ENCODE data around the gene EEPD1.

Gene EEPD1

GRCh38 chr7:36175886-36176285 is 22.8 kb downstream of the EEPD1 start (continued):
- no peak for TF ChIP-seq ZNF391 (tag by site-specific recombination; IDR thresholded peaks at IDR 0.05; ENCODE audit: borderline replicate concordance, low read depth)
- TF ChIP-seq PBX3 (CRISPR knock-in tag; IDR thresholded peaks at IDR 0.05), result no peak
- no peak for TF ChIP-seq SP3 (tag by site-specific recombination; IDR thresholded peaks at IDR 0.05)
- no peak for TF ChIP-seq YY1 (tag by site-specific recombination; IDR thresholded peaks at IDR 0.05)
- TF ChIP-seq ZNF175 (tag by site-specific recombination; IDR thresholded peaks at IDR 0.05), result no peak
- TF ChIP-seq ZNF341 (tag by site-specific recombination; IDR thresholded peaks at IDR 0.05; ENCODE audit: low read depth), result no peak
- no peak for TF ChIP-seq GLIS1 (tag by site-specific recombination; IDR thresholded peaks at IDR 0.05)

- Histone ChIP-seq H3K4me3 (ENCODE audit: low read depth, low read length) (no peak overlapping the region), H3K27ac (ENCODE audit: extremely low read depth, low read depth, low read length) (no peak overlapping the region), H3K9me3 (ENCODE audit: control insufficient read depth, insufficient read depth, low read depth, low read length) (no peaks in the 10 kb centered on the region), H3K4me1 (ENCODE audit: control insufficient read depth, insufficient read depth, low read length) (no peaks in the 10 kb centered on the region), H3K36me3 (ENCODE audit: control insufficient read depth in 2 of 2, insufficient read depth in 1 of 2, low read length in 2 of 2) (no peaks in the 10 kb centered on the region)
- TF ChIP-seq ZNF544 (tag by site-specific recombination; IDR thresholded peaks at IDR 0.05), result no peak
- no peak for TF ChIP-seq EGR2 (tag by site-specific recombination; IDR thresholded peaks at IDR 0.05; ENCODE audit: low read depth)
- TF ChIP-seq ZNF580 (tag by site-specific recombination; IDR thresholded peaks at IDR 0.05), result no peak
- TF ChIP-seq ZNF248 (tag by site-specific recombination; IDR thresholded peaks at IDR 0.05), result no peak
- TF ChIP-seq MYNN (tag by site-specific recombination; IDR thresholded peaks at IDR 0.05; ENCODE audit: borderline replicate concordance), result no peak
- TF ChIP-seq ZSCAN5A (tag by site-specific recombination; IDR thresholded peaks at IDR 0.05), result no peak
- TF ChIP-seq ZNF530 (tag by site-specific recombination; IDR thresholded peaks at IDR 0.05; ENCODE audit: low read depth), result no peak
- no peak for TF ChIP-seq PRDM4 (tag by site-specific recombination; IDR thresholded peaks at IDR 0.05)
- CTCF ChIA-PET, result no interaction called here
- POLR2A ChIA-PET, result no interaction called here
Observed at GRCh38 chr7:36176697-36177096, 23.6 kb downstream of the EEPD1 start.

GRCh38 chr7:36180121-36180520 is 27.1 kb downstream of the EEPD1 start:
- H3K27ac ChIP-seq (ENCODE audit: extremely low read depth, low read depth, low read length), result no peak overlapping the region
- H3K4me3 ChIP-seq (ENCODE audit: low read depth, low read length), result no peak overlapping the region
- no peaks in the 10 kb centered on the region for H3K9me3 ChIP-seq (ENCODE audit: control insufficient read depth, insufficient read depth, low read depth, low read length)
- POLR2A ChIA-PET, result no interaction called here
- H3K4me1 ChIP-seq (ENCODE audit: control insufficient read depth, insufficient read depth, low read length), result no peaks in the 10 kb centered on the region
- CTCF ChIA-PET, result no interaction called here
- H3K36me3 ChIP-seq (ENCODE audit: control insufficient read depth in 2 of 2, insufficient read depth in 1 of 2, low read length in 2 of 2), result no peaks in the 10 kb centered on the region
- no peak for TF ChIP-seq ZSCAN18 (tag by site-specific recombination; IDR thresholded peaks at IDR 0.05)
- no peak for TF ChIP-seq ZNF658 (tag by site-specific recombination; IDR thresholded peaks at IDR 0.05)
- no peak for TF ChIP-seq ZNF747 (tag by site-specific recombination; IDR thresholded peaks at IDR 0.05)
- no peak for TF ChIP-seq HOXC10 (CRISPR knock-in tag; IDR thresholded peaks at IDR 0.05)
- no peak for TF ChIP-seq ZNF302 (tag by site-specific recombination; IDR thresholded peaks at IDR 0.05; ENCODE audit: low read depth)
- no peak for TF ChIP-seq GLI2 (tag by site-specific recombination; IDR thresholded peaks at IDR 0.05; ENCODE audit: borderline replicate concordance, low read depth)
- no peak for TF ChIP-seq SP7 (tag by site-specific recombination; IDR thresholded peaks at IDR 0.05)
- no peak for TF ChIP-seq ZNF19 (tag by site-specific recombination; IDR thresholded peaks at IDR 0.05; ENCODE audit: low read depth)
- TF ChIP-seq BCL6B (tag by site-specific recombination; IDR thresholded peaks at IDR 0.05), result no peak
- TF ChIP-seq ZSCAN5A (tag by site-specific recombination; IDR thresholded peaks at IDR 0.05), result no peak
- no peak for TF ChIP-seq GFI1B (tag by site-specific recombination; IDR thresholded peaks at IDR 0.05)
- TF ChIP-seq ZNF514 (tag by site-specific recombination; IDR thresholded peaks at IDR 0.05), result no peak
